Renal cortex interstitium (tissue), 11 donors: ENCODE results near the gene NUP93. TPM values are rescaled to one million over a fixed set of nuclear protein-coding genes. Genes with fewer than 3 reads are reported as not detected.
A peak's percentile ranks its signal among the peaks of the same experiment; 100 is the strongest.
"Not testable (repeated sequence)": the region's sequence is repeated elsewhere in the genome, so short reads cannot be mapped to it uniquely, and the experiment has no call there.

ENCODE experiments used
- DNase-seq, 11 donors: peaks; one replicate each; pipeline ENCODE4 v3.0.0-alpha.2; 2013; ENCODE audit warnings: low read depth in 9 of 11, low spot score in 4 of 11; ENCODE audit errors: extremely low read depth in 1 of 11
- polyA plus RNA-seq, 3 donors: library from polyadenylated mRNA; unstranded; fragments of 120-200 nt; gene quantifications; one replicate each; pipeline ENCODE4 v1.2.1, GENCODE V29; 2013; ENCODE audit not compliant: insufficient read length in 3 of 3

The NUP93 gene
- polyA plus RNA-seq, 3 donors, result 82.7 to 106 (median 89.4) TPM

GRCh38 chr16:56852968-56853367 lies 123.0 kb downstream of the NUP93 start:
- no peak for DNase-seq

- DNase-seq, result no peak
Measured at GRCh38 chr16:56855201-56855600, 125.3 kb downstream of the NUP93 start.

- DNase-seq, result no peak
Measured at GRCh38 chr16:56855946-56856345, 126.0 kb downstream of the NUP93 start.

- DNase-seq, result no peak
Measured at GRCh38 chr16:56856876-56857447, 127.0 kb downstream of the NUP93 start.

- DNase-seq, result no peak
Measured at GRCh38 chr16:56858374-56858773, 128.4 kb downstream of the NUP93 start.

- DNase-seq, result no peak
Measured at GRCh38 chr16:56859636-56860035, 129.7 kb downstream of the NUP93 start.

GRCh38 chr16:56860226-56861020 lies 130.5 kb downstream of the NUP93 start:
- DNase-seq, result no peak

- DNase-seq, result no peak
Measured at GRCh38 chr16:56861092-56861610, 131.2 kb downstream of the NUP93 start.

GRCh38 chr16:56861756-56862155 lies 131.8 kb downstream of the NUP93 start:
- no peak for DNase-seq

GRCh38 chr16:56862776-56863175 lies 132.8 kb downstream of the NUP93 start:
- DNase-seq, result no peak

- DNase-seq, result no peak
Measured at GRCh38 chr16:56864960-56865359, 135.0 kb downstream of the NUP93 start, which contains the start of gene SLC12A3. TSS of gene SLC12A3 (plus strand) at chr16:56865207. CDS start at chr16:56865236, 29 bp downstream.

GRCh38 chr16:56865394-56866062 lies 135.6 kb downstream of the NUP93 start:
- DNase-seq, result no peak

GRCh38 chr16:56866955-56867830 lies 137.3 kb downstream of the NUP93 start:
- peak in 5 of 11 donors; percentile 38 to 64 (median 53) for DNase-seq

- DNase-seq, result no peak
Measured at GRCh38 chr16:56868175-56868574, 138.2 kb downstream of the NUP93 start.

- DNase-seq, result not testable (repeated sequence)
Measured at GRCh38 chr16:56868766-56869165, 138.8 kb downstream of the NUP93 start.

GRCh38 chr16:56869513-56870275 lies 139.8 kb downstream of the NUP93 start:
- no peak for DNase-seq

GRCh38 chr16:56870276-56870888 lies 140.5 kb downstream of the NUP93 start:
- DNase-seq, result no peak

- no peak for DNase-seq
Measured at GRCh38 chr16:56871172-56871593, 141.3 kb downstream of the NUP93 start.
